Measurements from ENCODE around the gene NR2F1-AS1. TPM values are rescaled to one million over a fixed set of nuclear protein-coding genes. Genes with fewer than 3 reads are reported as not detected.
A peak's percentile ranks its signal among the peaks of the same experiment; 100 is the strongest.

The NR2F1-AS1 gene
- total and polyA plus RNA-seq, 2 experiments from 2014 or later: 0.45 to 0.49 TPM

DNA sequence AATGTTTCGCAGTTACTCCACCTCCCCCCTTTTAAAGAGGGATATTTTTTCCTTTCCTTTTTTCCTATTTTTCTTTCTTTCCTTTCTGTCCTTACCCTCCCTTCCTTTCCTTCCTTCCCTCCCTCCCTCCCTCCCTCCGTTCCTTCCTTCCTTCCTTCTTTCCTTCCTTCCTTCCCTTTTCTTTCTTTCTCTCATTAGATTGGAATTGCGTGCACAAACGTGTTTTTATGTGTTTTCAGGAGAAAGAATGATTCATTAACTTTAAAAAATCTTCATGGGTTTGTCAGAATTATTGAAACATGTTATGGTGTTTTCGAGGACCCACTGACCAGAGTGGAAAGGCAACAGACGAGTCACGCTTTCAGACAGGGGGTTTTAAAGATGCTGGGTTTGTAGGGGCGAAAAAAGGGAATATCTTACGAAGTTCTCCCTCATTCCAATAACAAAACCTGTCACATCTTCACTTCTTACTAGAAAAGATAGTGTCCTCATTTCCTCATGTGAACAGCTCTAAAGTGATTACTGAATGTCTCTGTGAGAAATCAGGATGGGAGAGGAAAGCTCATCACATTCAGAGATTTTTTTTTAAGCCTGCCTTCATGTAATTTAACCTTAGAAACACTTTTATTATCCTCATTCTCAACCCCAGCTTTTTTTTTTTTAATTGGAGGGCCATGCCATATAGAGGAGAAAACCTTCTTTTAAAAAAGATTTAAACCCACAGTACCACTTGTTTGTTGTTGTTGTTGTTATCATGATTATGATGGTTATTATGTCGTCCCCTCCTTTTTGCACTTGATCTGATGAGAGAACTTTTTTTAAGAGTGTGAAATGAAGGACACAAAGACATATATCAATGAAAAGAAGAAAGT, 23.9 kb upstream of the NR2F1-AS1 start:
- Histone ChIP-seq H3K36me3 (no peaks in the 10 kb centered on the region), H3K9me3 (ENCODE audit: low read depth) (no peaks in the 10 kb centered on the region), H3K27me3 (peaks cover 100% of the 10 kb centered on the region), H3K4me3 (no peak overlapping the region), H3K4me1 (ENCODE audit: low read depth) (no peaks in the 10 kb centered on the region), H3K27ac (no peak overlapping the region)
- no peak for DNase-seq (ENCODE audit: low read depth in 1 of 2, low spot score in 1 of 2)
- TF ChIP-seq CTCF (IDR thresholded peaks at IDR 0.05; ENCODE audit: low read depth, low read length): no peak

DNA sequence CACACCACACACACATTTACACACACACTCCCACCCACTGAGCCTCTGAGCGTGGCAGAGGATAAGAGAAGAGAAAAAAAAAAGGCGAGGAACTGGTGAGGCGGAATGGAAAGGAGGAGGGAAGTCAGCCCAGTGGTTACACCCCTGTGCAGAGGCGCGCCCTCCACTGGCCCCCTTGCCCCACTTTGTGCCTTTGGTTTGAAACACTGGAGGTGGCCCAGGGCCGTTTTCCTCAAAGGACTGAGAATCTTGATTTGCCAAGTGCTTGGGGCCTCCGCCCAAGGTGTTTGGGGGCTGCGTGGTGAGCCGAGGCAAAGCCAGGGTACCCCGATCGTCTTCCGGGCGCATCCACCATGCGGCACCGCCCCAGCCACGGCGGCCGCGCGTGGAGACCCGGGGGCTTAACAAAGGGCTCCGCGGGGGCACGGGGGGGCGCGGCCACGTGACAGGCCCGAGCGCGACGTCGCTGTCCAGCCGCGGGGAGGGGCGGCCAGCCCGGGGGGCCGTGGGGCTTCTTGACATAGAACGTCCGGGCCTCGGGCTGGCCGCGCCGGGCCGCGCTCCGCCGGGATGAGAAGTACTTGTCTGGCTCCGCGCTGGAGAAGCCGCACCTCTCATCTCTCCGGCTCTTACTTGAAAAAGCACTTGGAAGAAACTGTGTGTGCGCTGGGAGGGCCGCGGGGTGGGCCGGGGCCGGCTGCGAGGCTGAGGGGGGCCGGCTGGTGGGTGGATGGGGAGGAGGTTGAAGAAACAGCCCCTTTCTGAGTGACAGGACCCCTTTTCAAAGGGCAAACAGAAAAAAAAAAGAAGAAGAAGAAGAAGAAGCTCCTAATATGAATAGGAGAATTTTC, 23.0 kb upstream of the NR2F1-AS1 start:
- DNase-seq (ENCODE audit: low read depth in 1 of 2, low spot score in 1 of 2): peak in 1 of 2 donors; percentile 53
- H3K4me3 ChIP-seq: no peak overlapping the region
- no peaks in the 10 kb centered on the region for H3K36me3 ChIP-seq
- H3K27ac ChIP-seq: no peak overlapping the region
- H3K27me3 ChIP-seq: peaks cover 100% of the 10 kb centered on the region
- TF ChIP-seq CTCF (IDR thresholded peaks at IDR 0.05; ENCODE audit: low read depth, low read length): no peak
- no peaks in the 10 kb centered on the region for H3K9me3 ChIP-seq (ENCODE audit: low read depth)
- peaks cover 7% of the 10 kb centered on the region for H3K4me1 ChIP-seq (ENCODE audit: low read depth)

- DNase-seq (ENCODE audit: low read depth in 1 of 2, low spot score in 1 of 2): no peak
- no peak overlapping the region for H3K27ac ChIP-seq
- peaks cover 100% of the 10 kb centered on the region for H3K27me3 ChIP-seq
- no peak overlapping the region for H3K4me3 ChIP-seq
- H3K9me3 ChIP-seq (ENCODE audit: low read depth): no peaks in the 10 kb centered on the region
- H3K4me1 ChIP-seq (ENCODE audit: low read depth): peaks cover 7% of the 10 kb centered on the region
- no peak for TF ChIP-seq CTCF (IDR thresholded peaks at IDR 0.05; ENCODE audit: low read depth, low read length)
- H3K36me3 ChIP-seq: no peaks in the 10 kb centered on the region
Measured at GRCh38 chr5:93603078-93603792, 22.2 kb upstream of the NR2F1-AS1 start.

- H3K4me3 ChIP-seq: no peak overlapping the region
- TF ChIP-seq CTCF (IDR thresholded peaks at IDR 0.05; ENCODE audit: low read depth, low read length): no peak
- H3K36me3 ChIP-seq: no peaks in the 10 kb centered on the region
- H3K9me3 ChIP-seq (ENCODE audit: low read depth): no peaks in the 10 kb centered on the region
- no peak overlapping the region for H3K27ac ChIP-seq
- DNase-seq (ENCODE audit: low read depth in 1 of 2, low spot score in 1 of 2): peak in 1 of 2 donors; percentile 42
- peaks cover 100% of the 10 kb centered on the region for H3K27me3 ChIP-seq
- H3K4me1 ChIP-seq (ENCODE audit: low read depth): peaks cover 7% of the 10 kb centered on the region
Measured at GRCh38 chr5:93602241-93603077, 21.4 kb upstream of the NR2F1-AS1 start.

Data from cardiac muscle cell (in vitro differentiated cells and primary cell).